ENCODE results near the gene HFM1.

HFM1 gene

GRCh38 chr1:91338501-91338900, 66.1 kb downstream of the HFM1 start:
- Mint-ChIP-seq H3K27me3 (ENCODE audit: low read depth, poor library complexity) (peaks cover 4% of the 10 kb centered on the region), H3K27ac (no peak overlapping the region), H3K4me1 (no peaks in the 10 kb centered on the region), H3K9me3 (no peaks in the 10 kb centered on the region), H3K4me3 (no peak overlapping the region), H3K36me3 (ENCODE audit: low read depth) (peaks cover 64% of the 10 kb centered on the region)
- TF ChIP-seq CTCF (IDR thresholded peaks at IDR 0.05) = no peak
- no peak for DNase-seq

- Mint-ChIP-seq H3K27me3 (ENCODE audit: low read depth, poor library complexity) (peaks cover 4% of the 10 kb centered on the region), H3K4me1 (no peaks in the 10 kb centered on the region), H3K4me3 (no peak overlapping the region), H3K27ac (no peak overlapping the region), H3K9me3 (peaks cover 26% of the 10 kb centered on the region), H3K36me3 (ENCODE audit: low read depth) (peaks cover 77% of the 10 kb centered on the region)
- TF ChIP-seq CTCF (IDR thresholded peaks at IDR 0.05) = no peak
- no peak for DNase-seq
Observed at GRCh38 chr1:91335603-91336002, 69.0 kb downstream of the HFM1 start.

GRCh38 chr1:91334856-91335255, 69.8 kb downstream of the HFM1 start:
- H3K36me3 Mint-ChIP-seq (ENCODE audit: low read depth) = peaks cover 79% of the 10 kb centered on the region
- TF ChIP-seq CTCF (IDR thresholded peaks at IDR 0.05) = no peak
- H3K27ac Mint-ChIP-seq = no peak overlapping the region
- no peaks in the 10 kb centered on the region for H3K4me1 Mint-ChIP-seq
- H3K9me3 Mint-ChIP-seq = peaks cover 32% of the 10 kb centered on the region
- no peak overlapping the region for H3K4me3 Mint-ChIP-seq
- peaks cover 4% of the 10 kb centered on the region for H3K27me3 Mint-ChIP-seq (ENCODE audit: low read depth, poor library complexity)
- no peak for DNase-seq

- H3K4me3 Mint-ChIP-seq = no peak overlapping the region
- peaks cover 49% of the 10 kb centered on the region for H3K36me3 Mint-ChIP-seq (ENCODE audit: low read depth)
- H3K4me1 Mint-ChIP-seq = no peaks in the 10 kb centered on the region
- no peaks in the 10 kb centered on the region for H3K27me3 Mint-ChIP-seq (ENCODE audit: low read depth, poor library complexity)
- DNase-seq = no peak
- H3K27ac Mint-ChIP-seq = no peak overlapping the region
- TF ChIP-seq CTCF (IDR thresholded peaks at IDR 0.05) = no peak
- peaks cover 13% of the 10 kb centered on the region for H3K9me3 Mint-ChIP-seq
Observed at GRCh38 chr1:91325456-91325855, 79.2 kb downstream of the HFM1 start.

- no peak overlapping the region for H3K4me3 Mint-ChIP-seq
- H3K27ac Mint-ChIP-seq = no peak overlapping the region
- peaks cover 26% of the 10 kb centered on the region for H3K9me3 Mint-ChIP-seq
- TF ChIP-seq CTCF (IDR thresholded peaks at IDR 0.05) = no peak
- H3K27me3 Mint-ChIP-seq (ENCODE audit: low read depth, poor library complexity) = no peaks in the 10 kb centered on the region
- H3K36me3 Mint-ChIP-seq (ENCODE audit: low read depth) = peaks cover 48% of the 10 kb centered on the region
- no peak for DNase-seq
- H3K4me1 Mint-ChIP-seq = no peaks in the 10 kb centered on the region
Observed at GRCh38 chr1:91314643-91315042, 90.0 kb downstream of the HFM1 start.

- H3K4me3 Mint-ChIP-seq = no peak overlapping the region
- H3K9me3 Mint-ChIP-seq = peaks cover 51% of the 10 kb centered on the region
Observed at GRCh38 chr1:91311672-91312071, 93.0 kb downstream of the HFM1 start.

More at GRCh38 chr1:91311672-91312071, 93.0 kb downstream of the HFM1 start:
- Mint-ChIP-seq H3K4me1 (no peaks in the 10 kb centered on the region), H3K27me3 (ENCODE audit: low read depth, poor library complexity) (no peaks in the 10 kb centered on the region), H3K27ac (no peak overlapping the region), H3K36me3 (ENCODE audit: low read depth) (peaks cover 63% of the 10 kb centered on the region)
- TF ChIP-seq CTCF (IDR thresholded peaks at IDR 0.05) = no peak
- no peak for DNase-seq

Measured in nephron progenitor cell (in vitro differentiated cells).